Duodenal mucosa (tissue), 2 donors: Measurements from ENCODE around the gene PDPK1.

ENCODE experiments used
- H3K27ac ChIP-seq: one replicate; pipeline ENCODE4 v1.7.0; 2013; ENCODE audit warnings: low read depth, low read length
- H3K27me3 ChIP-seq, 2 donors: one replicate each; pipeline ENCODE4 v1.7.0; 2013; ENCODE audit warnings: low read length in 2 of 2, control low read depth in 1 of 2; ENCODE audit not compliant: insufficient read depth in 2 of 2, control insufficient read depth in 1 of 2
- H3K36me3 ChIP-seq, 2 donors: one replicate each; pipeline ENCODE4 v1.7.0; 2013; ENCODE audit warnings: low read length in 2 of 2, control low read depth in 1 of 2; ENCODE audit not compliant: insufficient read depth in 2 of 2, control insufficient read depth in 1 of 2
- H3K4me1 ChIP-seq, 2 donors: one replicate each; pipeline ENCODE4 v1.7.0; 2013; ENCODE audit warnings: low read length in 2 of 2, control low read depth in 1 of 2; ENCODE audit not compliant: insufficient read depth in 2 of 2, control insufficient read depth in 1 of 2
- H3K4me3 ChIP-seq, 2 donors: one replicate each; pipeline ENCODE4 v1.7.0; 2013; ENCODE audit warnings: low read length in 2 of 2, low read depth in 1 of 2
- H3K9ac ChIP-seq, 2 donors: one replicate each; pipeline ENCODE4 v1.7.0; 2013; ENCODE audit warnings: low read length in 2 of 2, low read depth in 1 of 2
- H3K9me3 ChIP-seq, 2 donors: one replicate each; pipeline ENCODE4 v1.7.0; 2013; ENCODE audit warnings: low read length in 2 of 2, control low read depth in 1 of 2; ENCODE audit not compliant: control insufficient read depth in 1 of 2

The PDPK1 gene

GRCh38 chr16:2497695-2498484 lies 39.9 kb upstream of the PDPK1 start:
- peaks cover 2 to 18% of the 10 kb centered on the region in 2 donors for H3K36me3 ChIP-seq
- H3K4me1 ChIP-seq: peaks cover 5 to 15% of the 10 kb centered on the region in 2 donors
- H3K27ac ChIP-seq: no peak overlapping the region
- H3K9ac ChIP-seq: no peak overlapping the region
- H3K4me3 ChIP-seq: no peak overlapping the region
- no peaks in the 10 kb centered on the region for H3K27me3 ChIP-seq
- no peaks in the 10 kb centered on the region for H3K9me3 ChIP-seq

DNA sequence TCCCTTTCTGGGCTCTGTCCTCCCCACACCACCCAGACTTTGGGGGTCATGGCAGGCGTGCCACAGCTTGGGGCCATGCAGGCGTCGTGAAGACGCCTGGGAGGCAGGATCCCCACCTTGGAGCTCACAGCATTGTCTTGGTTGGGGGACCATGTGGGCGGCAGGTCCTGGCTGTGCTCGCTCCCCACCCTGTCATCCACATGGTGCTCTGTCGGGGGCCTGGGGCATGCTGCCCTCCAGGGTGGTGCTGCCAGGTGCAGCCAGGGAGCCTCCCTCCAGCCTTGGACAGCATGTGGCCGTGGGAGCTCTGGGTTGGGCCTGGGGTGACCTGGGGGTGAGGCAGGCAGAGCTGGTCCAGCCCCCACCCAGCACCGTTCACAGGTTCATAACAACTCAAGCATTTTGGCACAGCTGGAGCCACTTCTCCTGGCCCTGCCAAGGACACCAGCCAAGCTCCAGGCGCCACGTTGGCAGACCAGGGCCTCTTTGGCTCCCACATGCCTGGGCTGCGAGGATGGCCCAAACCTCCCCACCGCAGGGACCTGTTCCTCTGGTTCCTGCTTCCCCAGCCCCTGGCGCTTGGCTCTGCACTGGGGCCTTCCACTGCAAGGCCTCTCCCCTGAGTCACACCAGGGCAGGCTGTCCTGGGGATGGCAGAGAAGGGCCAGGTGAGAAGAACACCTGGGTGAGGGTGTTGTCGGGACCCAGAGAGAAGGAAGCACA lies 39.1 kb upstream of the PDPK1 start:
- H3K27ac ChIP-seq: no peak overlapping the region
- H3K36me3 ChIP-seq: peaks cover 2 to 14% of the 10 kb centered on the region in 2 donors
- H3K4me3 ChIP-seq: no peak overlapping the region
- peaks cover 5 to 15% of the 10 kb centered on the region in 2 donors for H3K4me1 ChIP-seq
- H3K9ac ChIP-seq: no peak overlapping the region
- no peaks in the 10 kb centered on the region for H3K27me3 ChIP-seq
- H3K9me3 ChIP-seq: no peaks in the 10 kb centered on the region

GRCh38 chr16:2499454-2499853 lies 38.4 kb upstream of the PDPK1 start:
- Histone ChIP-seq H3K4me1 (peaks cover 5 to 15% of the 10 kb centered on the region in 2 donors), H3K36me3 (peaks cover 2 to 14% of the 10 kb centered on the region in 2 donors), H3K9me3 (no peaks in the 10 kb centered on the region), H3K9ac (no peak overlapping the region), H3K4me3 (no peak overlapping the region), H3K27me3 (no peaks in the 10 kb centered on the region), H3K27ac (no peak overlapping the region)

- Histone ChIP-seq H3K36me3 (peaks cover 2 to 14% of the 10 kb centered on the region in 2 donors), H3K9me3 (no peaks in the 10 kb centered on the region), H3K27ac (no peak overlapping the region), H3K4me1 (peaks cover 5 to 15% of the 10 kb centered on the region in 2 donors), H3K27me3 (no peaks in the 10 kb centered on the region), H3K4me3 (no peak overlapping the region), H3K9ac (no peak overlapping the region)
Observed at GRCh38 chr16:2499890-2500429, 37.9 kb upstream of the PDPK1 start.

- no peaks in the 10 kb centered on the region for H3K27me3 ChIP-seq
- no peak overlapping the region for H3K9ac ChIP-seq
- H3K9me3 ChIP-seq: no peaks in the 10 kb centered on the region
- H3K27ac ChIP-seq: no peak overlapping the region
- H3K36me3 ChIP-seq: peaks cover 2 to 14% of the 10 kb centered on the region in 2 donors
- peaks cover 5 to 15% of the 10 kb centered on the region in 2 donors for H3K4me1 ChIP-seq
- H3K4me3 ChIP-seq: no peak overlapping the region
Observed at GRCh38 chr16:2500430-2500917, 37.3 kb upstream of the PDPK1 start.

- no peak overlapping the region for H3K9ac ChIP-seq
Observed at GRCh38 chr16:2500918-2501750, 36.7 kb upstream of the PDPK1 start.

GRCh38 chr16:2501946-2502895 lies 35.6 kb upstream of the PDPK1 start:
- peaks cover 2 to 6% of the 10 kb centered on the region in 2 donors for H3K36me3 ChIP-seq
- no peak overlapping the region for H3K4me3 ChIP-seq
- peaks cover 5 to 15% of the 10 kb centered on the region in 2 donors for H3K4me1 ChIP-seq
- no peaks in the 10 kb centered on the region for H3K27me3 ChIP-seq
- H3K9me3 ChIP-seq: no peaks in the 10 kb centered on the region
- H3K9ac ChIP-seq: no peak overlapping the region
- no peak overlapping the region for H3K27ac ChIP-seq

More at GRCh38 chr16:2500918-2501750, 36.7 kb upstream of the PDPK1 start:
- H3K27ac ChIP-seq: no peak overlapping the region
- no peaks in the 10 kb centered on the region for H3K9me3 ChIP-seq
- H3K27me3 ChIP-seq: no peaks in the 10 kb centered on the region
- H3K4me1 ChIP-seq: peaks cover 5 to 15% of the 10 kb centered on the region in 2 donors
- H3K4me3 ChIP-seq: peak overlapping the region in 1 of 2 donors; percentile 28
- peaks cover 2 to 12% of the 10 kb centered on the region in 2 donors for H3K36me3 ChIP-seq

- no peak overlapping the region for H3K27ac ChIP-seq
- peaks cover 0 to 9% of the 10 kb centered on the region in 2 donors for H3K4me1 ChIP-seq
- H3K36me3 ChIP-seq: no peaks in the 10 kb centered on the region
- H3K9ac ChIP-seq: no peak overlapping the region
- no peaks in the 10 kb centered on the region for H3K27me3 ChIP-seq
- no peak overlapping the region for H3K4me3 ChIP-seq
- H3K9me3 ChIP-seq: no peaks in the 10 kb centered on the region
Observed at GRCh38 chr16:2505695-2506094, 32.1 kb upstream of the PDPK1 start.
